Body of pancreas (tissue), 4 donors: ENCODE results near the gene PCDHB16.

Experiments
- POLR2A ChIP-seq, 3 donors: fragments of 450-650 bp; IDR thresholded peaks; one replicate each; pipeline ENCODE4 v1.6.1; 2016; ENCODE audit warnings: antibody characterized with exemption in 3 of 3, mild to moderate bottlenecking in 2 of 3
- TF ChIP-seq, protein P1 (sequence below), 7 experiments: fragments of 450-650 bp in 4 of 7; fragments of 200-600 bp in 3 of 7; sonication (generic) in 3 of 7; IDR thresholded peaks; one replicate each; pipeline ENCODE4 v1.5.1; 2016 to 2019; ENCODE audit warnings: antibody characterized with exemption in 7 of 7

DNA sequence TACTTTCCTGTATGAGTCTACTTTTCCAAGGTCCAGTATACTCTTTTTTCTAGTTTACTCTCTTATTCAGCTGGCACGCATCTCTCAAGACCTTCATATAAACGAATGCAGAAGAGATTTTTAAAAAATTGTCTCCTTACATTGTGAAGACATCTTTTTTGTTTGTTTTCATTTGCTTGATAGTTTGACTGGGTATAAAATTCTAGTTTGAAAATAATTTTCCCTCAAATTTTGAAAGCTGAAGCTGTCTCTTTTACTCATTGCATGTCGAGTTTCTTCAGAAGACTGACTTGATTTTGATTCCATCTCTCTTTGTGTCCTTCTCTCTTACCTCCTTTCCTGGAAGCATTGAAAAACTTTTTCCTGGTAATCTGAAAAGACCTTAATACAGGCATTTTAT is 14.2 kb downstream of the PCDHB16 start:
- TF ChIP-seq, protein P1, sequence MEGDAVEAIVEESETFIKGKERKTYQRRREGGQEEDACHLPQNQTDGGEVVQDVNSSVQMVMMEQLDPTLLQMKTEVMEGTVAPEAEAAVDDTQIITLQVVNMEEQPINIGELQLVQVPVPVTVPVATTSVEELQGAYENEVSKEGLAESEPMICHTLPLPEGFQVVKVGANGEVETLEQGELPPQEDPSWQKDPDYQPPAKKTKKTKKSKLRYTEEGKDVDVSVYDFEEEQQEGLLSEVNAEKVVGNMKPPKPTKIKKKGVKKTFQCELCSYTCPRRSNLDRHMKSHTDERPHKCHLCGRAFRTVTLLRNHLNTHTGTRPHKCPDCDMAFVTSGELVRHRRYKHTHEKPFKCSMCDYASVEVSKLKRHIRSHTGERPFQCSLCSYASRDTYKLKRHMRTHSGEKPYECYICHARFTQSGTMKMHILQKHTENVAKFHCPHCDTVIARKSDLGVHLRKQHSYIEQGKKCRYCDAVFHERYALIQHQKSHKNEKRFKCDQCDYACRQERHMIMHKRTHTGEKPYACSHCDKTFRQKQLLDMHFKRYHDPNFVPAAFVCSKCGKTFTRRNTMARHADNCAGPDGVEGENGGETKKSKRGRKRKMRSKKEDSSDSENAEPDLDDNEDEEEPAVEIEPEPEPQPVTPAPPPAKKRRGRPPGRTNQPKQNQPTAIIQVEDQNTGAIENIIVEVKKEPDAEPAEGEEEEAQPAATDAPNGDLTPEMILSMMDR (IDR thresholded peaks at IDR 0.05) = no peak
- TF ChIP-seq POLR2A (IDR thresholded peaks at IDR 0.05) = no peak
